ENCODE data around the gene SELPLG. TPM values are rescaled to one million over a fixed set of nuclear protein-coding genes. Genes with fewer than 3 reads are reported as not detected.

SELPLG gene
- total RNA-seq, 1 donor from 2014 or later, result 0.46 TPM

DNA sequence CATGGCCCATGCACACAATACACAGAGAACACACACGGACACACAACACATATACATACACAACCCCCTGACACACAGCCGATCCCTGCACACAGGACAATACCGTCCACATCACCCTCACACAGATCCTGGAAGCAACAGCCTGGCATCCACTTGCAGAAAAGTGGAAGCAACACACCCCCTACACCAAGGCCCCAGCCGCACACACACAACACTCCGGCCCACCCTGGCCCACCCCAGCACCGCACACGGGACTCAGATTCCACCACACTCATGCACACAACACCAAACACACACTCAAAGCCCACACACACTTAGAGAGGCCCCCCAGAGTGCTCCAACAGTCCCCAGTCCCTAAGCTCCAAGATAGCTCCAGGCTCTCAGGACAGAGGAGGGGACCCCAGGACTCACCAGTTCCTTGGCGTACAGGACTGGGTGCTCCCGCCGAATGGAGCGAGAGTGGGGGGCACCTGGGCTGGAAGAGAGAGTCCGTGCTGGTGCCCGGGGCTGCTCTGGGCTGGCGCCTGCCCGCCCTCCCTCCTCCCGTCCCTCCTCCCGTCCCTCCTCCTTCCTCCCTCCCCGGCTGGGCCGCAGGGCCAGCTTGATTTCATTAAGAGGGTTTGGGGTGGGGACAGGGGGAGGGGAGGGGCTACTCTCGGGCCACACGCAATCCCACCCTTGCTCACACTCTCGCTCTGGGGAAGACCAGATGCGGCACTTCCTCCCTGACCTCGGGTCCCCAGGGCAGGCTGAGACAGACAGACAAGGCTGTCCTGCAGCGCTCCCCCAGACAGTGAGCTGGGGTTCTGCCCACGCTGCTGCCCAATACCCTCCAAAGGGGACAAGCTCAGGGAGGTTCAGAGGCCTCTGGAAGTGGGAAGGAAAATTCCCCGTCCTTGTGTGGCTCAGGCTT is 35.9 kb downstream of the SELPLG start, which contains the start of gene TMEM119:
Gene TMEM119 (minus strand): TSS at position 526 of the 913 bp plus-strand sequence. CDS start 5,701 bp downstream, outside the sequence.
- H3K4me3 ChIP-seq (ENCODE audit: low read depth, low read length), result no peak within 1 kb of the TSS
- DNase-seq (ENCODE audit: low read depth), result no peak
- TF ChIP-seq CTCF (conservative IDR thresholded peaks at IDR 0.05; ENCODE audit: low read depth, low read length), result no peak

- TF ChIP-seq CTCF (conservative IDR thresholded peaks at IDR 0.05; ENCODE audit: low read depth, low read length), result no peak
- no peak for DNase-seq (ENCODE audit: low read depth)
- H3K4me3 ChIP-seq (ENCODE audit: low read depth, low read length), result no peak overlapping the region
Observed at GRCh38 chr12:108596854-108597558, 36.7 kb downstream of the SELPLG start.

DNA sequence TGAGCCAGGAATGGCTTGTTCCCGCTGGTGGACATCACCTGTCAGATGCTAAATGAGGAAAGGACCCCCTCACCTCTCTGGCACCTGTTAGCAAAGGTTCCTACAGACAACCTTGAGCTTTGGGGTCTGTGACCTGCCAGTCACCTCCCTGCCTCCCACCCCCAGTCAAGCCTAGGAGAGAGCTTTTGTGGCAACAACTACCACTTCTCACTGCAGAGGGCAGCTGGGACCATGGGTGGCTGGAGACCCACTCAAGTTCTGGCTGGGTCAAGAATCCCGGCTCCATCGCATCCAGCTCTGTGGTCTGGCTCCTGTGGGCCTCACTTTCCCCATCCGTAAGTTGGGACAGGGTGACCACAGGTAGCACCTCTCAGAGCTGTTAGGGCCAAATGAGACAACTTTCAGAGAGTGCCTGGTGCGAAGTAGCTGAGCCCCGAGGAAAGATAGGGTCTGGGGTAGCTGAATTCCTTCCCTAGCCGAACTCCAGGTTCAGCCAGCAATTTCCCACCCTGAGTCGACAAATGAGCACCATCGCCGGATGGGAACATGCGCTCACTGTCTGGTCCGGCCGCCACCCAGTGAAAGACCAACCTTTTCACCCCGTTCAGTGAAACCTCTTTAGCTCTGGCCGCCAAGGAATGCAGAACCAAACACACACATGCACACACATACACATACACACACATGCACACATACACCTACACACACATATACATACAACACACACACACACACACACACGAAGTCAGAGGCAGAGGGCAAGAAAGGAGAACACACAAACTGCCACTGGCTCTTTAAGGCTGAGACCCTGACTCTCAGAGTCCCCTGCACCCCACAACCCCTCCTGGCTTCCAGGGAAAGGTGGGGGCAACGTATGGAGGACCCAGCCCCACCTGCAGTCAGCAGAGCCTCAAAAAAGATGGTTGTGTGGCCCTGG is 37.7 kb downstream of the SELPLG start:
- no peak for DNase-seq (ENCODE audit: low read depth)
- no peak overlapping the region for H3K4me3 ChIP-seq (ENCODE audit: low read depth, low read length)
- TF ChIP-seq CTCF (conservative IDR thresholded peaks at IDR 0.05; ENCODE audit: low read depth, low read length), result no peak

DNA sequence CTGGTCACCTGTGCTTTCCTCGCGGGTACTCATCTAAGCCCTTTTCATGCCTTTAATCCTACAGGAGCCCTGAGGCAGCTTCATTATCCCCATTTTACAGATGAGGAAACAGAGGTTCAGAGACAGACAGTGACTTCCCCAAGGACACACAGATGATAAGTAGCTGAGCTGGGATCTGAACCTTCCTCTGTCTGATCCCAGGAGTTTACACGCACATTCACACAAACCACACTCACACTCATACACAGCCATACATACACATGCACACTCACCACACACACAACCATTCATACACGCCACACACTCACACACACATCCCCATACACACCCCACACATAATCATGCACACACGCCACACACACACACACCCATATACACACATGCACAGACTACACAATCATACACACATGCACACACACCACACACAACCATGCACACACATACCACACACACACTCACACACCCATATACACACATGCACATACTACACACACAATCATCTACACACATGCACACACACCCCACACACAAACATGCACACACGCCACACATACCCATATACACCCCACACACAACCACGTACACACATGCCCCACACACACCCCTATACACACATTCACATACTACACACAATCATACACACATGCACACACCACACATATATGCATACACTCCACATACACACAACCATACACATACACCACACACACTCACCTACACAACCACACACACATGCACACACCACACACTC is 38.6 kb downstream of the SELPLG start:
- no peak for TF ChIP-seq CTCF (conservative IDR thresholded peaks at IDR 0.05; ENCODE audit: low read depth, low read length)
- no peak overlapping the region for H3K4me3 ChIP-seq (ENCODE audit: low read depth, low read length)
- no peak for DNase-seq (ENCODE audit: low read depth)

- H3K4me3 ChIP-seq (ENCODE audit: low read depth, low read length), result no peak overlapping the region
- no peak for TF ChIP-seq CTCF (conservative IDR thresholded peaks at IDR 0.05; ENCODE audit: low read depth, low read length)
- no peak for DNase-seq (ENCODE audit: low read depth)
Observed at GRCh38 chr12:108594323-108594903, 39.3 kb downstream of the SELPLG start.

Data from epithelial cell of proximal tubule (primary cell).